H1 (cell line): ENCODE results near the gene SLC6A19. TPM values are rescaled to one million over a fixed set of nuclear protein-coding genes. Genes with fewer than 3 reads are reported as not detected.

Source experiments
- CTCF ChIA-PET: fragments of 300-600 bp; sonication (Branson Sonifier 250); formaldehyde crosslinking; loops from one replicate; lab custom pipeline; 2021; ENCODE audit not compliant: partially characterized antibody; lab: Charles Lee
- POLR2A ChIA-PET: fragments of 300-600 bp; sonication (Branson Sonifier 250); formaldehyde crosslinking; loops from one replicate; lab custom pipeline; 2021; ENCODE audit warnings: inconsistent platforms; ENCODE audit not compliant: partially characterized antibody; lab: Charles Lee
- DNase-seq, 2 experiments: peaks; one replicate each; pipeline versions ENCODE4 v3.0.0 to v3.0.0-alpha.2; 2010 to 2022; ENCODE audit warnings: low spot score in 2 of 2, low read depth in 1 of 2, mixed read lengths in 1 of 2
- FAIRE-seq: peaks from 2 replicates; lab custom pipeline; 2011; peaks lifted over from hg19 to GRCh38; lab: Jason Lieb, UNC
- H2AFZ ChIP-seq: 2 replicates; pipeline ENCODE4 v1.8.1; 2012; ENCODE audit warnings: low read length, inconsistent platforms
- H2AK5ac ChIP-seq: 2 replicates; pipeline ENCODE4 v1.6.1; 2013; ENCODE audit warnings: low read depth, low read length
- H2BK120ac ChIP-seq: replicated peaks from 2 replicates; pipeline ENCODE3; 2013; ENCODE audit warnings: low read depth, low read length, inconsistent platforms
- H2BK12ac ChIP-seq: 2 replicates; pipeline ENCODE4 v1.6.1; 2013; ENCODE audit warnings: low read depth, low read length
- H2BK15ac ChIP-seq: 2 replicates; pipeline ENCODE4 v1.6.1; 2013; ENCODE audit warnings: low read length
- H2BK20ac ChIP-seq: 2 replicates; pipeline ENCODE4 v1.6.1; 2013; ENCODE audit warnings: low read length
- H2BK5ac ChIP-seq: 2 replicates; pipeline ENCODE4 v1.6.1; 2013; ENCODE audit warnings: low read depth, low read length
- H3K14ac ChIP-seq: 2 replicates; pipeline ENCODE4 v1.6.1; 2013; ENCODE audit warnings: inconsistent platforms; ENCODE audit not compliant: insufficient read length
- H3K18ac ChIP-seq: 2 replicates; pipeline ENCODE4 v1.6.1; 2013; ENCODE audit warnings: low read length; ENCODE audit errors: extremely low read depth
- H3K23ac ChIP-seq: 2 replicates; pipeline ENCODE4 v1.6.1; 2013; ENCODE audit warnings: inconsistent platforms; ENCODE audit not compliant: insufficient read length
- H3K23me2 ChIP-seq: 2 replicates; pipeline ENCODE4 v1.6.1; 2013; ENCODE audit warnings: low read depth, low read length
- H3K27ac ChIP-seq: 2 replicates; pipeline ENCODE4 v1.6.1; 2011; ENCODE audit warnings: low read depth, low read length, inconsistent platforms
- H3K27me3 ChIP-seq, 4 experiments: replicated peaks in 1 of 4; 1 replicate in 1 of 4; 2 replicates in 3 of 4; pipeline versions ENCODE4 v1.6.1 to v1.8.1; 2011 to 2013; ENCODE audit warnings: low read length in 3 of 4, mild to moderate bottlenecking in 3 of 4, inconsistent platforms in 2 of 4, mixed read lengths in 2 of 4, moderate library complexity in 1 of 4; ENCODE audit not compliant: control insufficient read depth in 3 of 4, insufficient read depth in 3 of 4; ENCODE audit errors: extremely low read depth in 1 of 4
- H3K36me3 ChIP-seq, 4 experiments: 2 replicates each; pipeline versions ENCODE4 v1.6.1 to v1.8.1; 2011 to 2013; ENCODE audit warnings: mild to moderate bottlenecking in 4 of 4, low read length in 3 of 4, moderate library complexity in 2 of 4, control low read depth in 1 of 4, inconsistent platforms in 1 of 4; ENCODE audit not compliant: insufficient read depth in 4 of 4, control insufficient read depth in 2 of 4
- H3K4ac ChIP-seq: replicated peaks from 2 replicates; pipeline ENCODE3; 2013; ENCODE audit warnings: low read length, low read depth, mixed read lengths, inconsistent platforms; ENCODE audit not compliant: insufficient read length
- H3K4me1 ChIP-seq, 4 experiments: replicated peaks in 1 of 4; 1 replicate in 1 of 4; 2 replicates in 3 of 4; pipeline versions ENCODE4 v1.6.1 to v1.8.1; 2011 to 2013; ENCODE audit warnings: low read length in 3 of 4, inconsistent platforms in 2 of 4, mixed read lengths in 1 of 4; ENCODE audit not compliant: insufficient read depth in 4 of 4, control insufficient read depth in 3 of 4
- H3K4me2 ChIP-seq, 2 experiments: 2 replicates each; pipeline versions ENCODE4 v1.6.1 to v1.8.1; 2011 to 2013; ENCODE audit warnings: low read depth in 2 of 2, low read length in 2 of 2, control low read depth in 1 of 2, inconsistent platforms in 1 of 2, mild to moderate bottlenecking in 1 of 2; ENCODE audit not compliant: insufficient read depth in 1 of 2
- H3K4me3 ChIP-seq, 4 experiments: fragments of 200-600, 300-600 bp in 1 of 4; sonication (generic), shearing (Covaris generic), sonication (Bioruptor Twin) in 1 of 4; 2 replicates each; pipeline versions ENCODE4 v1.5.1 to v1.8.1; 2011 to 2016; ENCODE audit warnings: low read length in 4 of 4, low read depth in 3 of 4, control low read depth in 2 of 4, inconsistent platforms in 2 of 4, mild to moderate bottlenecking in 2 of 4, mixed read lengths in 1 of 4, moderate library complexity in 1 of 4; ENCODE audit not compliant: insufficient read depth in 2 of 4; ENCODE audit errors: extremely low read depth in 1 of 4
- H3K56ac ChIP-seq: replicated peaks from 2 replicates; pipeline ENCODE3; 2013; ENCODE audit warnings: low read depth, mild to moderate bottlenecking, mixed read lengths, low read length, inconsistent platforms; ENCODE audit not compliant: insufficient read length
- H3K79me1 ChIP-seq: 2 replicates; pipeline ENCODE4 v1.6.1; 2013; ENCODE audit warnings: low read depth, low read length, control low read depth
- H3K79me2 ChIP-seq, 2 experiments: 2 replicates each; pipeline versions ENCODE4 v1.6.1 to v1.8.1; 2012 to 2013; ENCODE audit warnings: low read length in 2 of 2, mild to moderate bottlenecking in 2 of 2, inconsistent platforms in 1 of 2; ENCODE audit not compliant: insufficient read depth in 2 of 2, control insufficient read depth in 1 of 2
- H3K9ac ChIP-seq, 4 experiments: replicated peaks in 1 of 4; 1 replicate in 1 of 4; 2 replicates in 3 of 4; pipeline versions ENCODE4 v1.6.1 to v1.8.1; 2011 to 2013; ENCODE audit warnings: low read depth in 3 of 4, low read length in 3 of 4, control low read depth in 2 of 4, mild to moderate bottlenecking in 2 of 4, moderate library complexity in 2 of 4, inconsistent platforms in 1 of 4; ENCODE audit errors: extremely low read depth in 1 of 4
- H3K9me3 ChIP-seq, 2 experiments: 2 replicates each; pipeline versions ENCODE4 v1.6.1 to v1.8.1; 2012 to 2013; ENCODE audit warnings: mild to moderate bottlenecking in 2 of 2, moderate library complexity in 2 of 2, control low read depth in 1 of 2, inconsistent platforms in 1 of 2, low read depth in 1 of 2, low read length in 1 of 2, mixed read lengths in 1 of 2; ENCODE audit not compliant: insufficient read depth in 2 of 2
- H4K20me1 ChIP-seq, 2 experiments: replicated peaks in 1 of 2; 2 replicates each; pipeline versions ENCODE3 to v1.8.1; 2011 to 2013; ENCODE audit warnings: inconsistent platforms in 2 of 2, low read length in 2 of 2, mild to moderate bottlenecking in 1 of 2; ENCODE audit not compliant: insufficient read depth in 2 of 2, control insufficient read depth in 1 of 2
- H4K5ac ChIP-seq: 2 replicates; pipeline ENCODE4 v1.6.1; 2013; ENCODE audit warnings: low read length, low read depth, mixed read lengths, inconsistent platforms; ENCODE audit not compliant: insufficient read length
- H4K8ac ChIP-seq: 2 replicates; pipeline ENCODE4 v1.8.0; 2013; ENCODE audit warnings: mild to moderate bottlenecking, moderate library complexity, low read length, inconsistent platforms; ENCODE audit not compliant: insufficient read depth; ENCODE audit errors: extremely low read depth
- H4K91ac ChIP-seq: replicated peaks from 2 replicates; pipeline ENCODE3; 2013; ENCODE audit warnings: low read length, mixed read lengths, inconsistent platforms; ENCODE audit not compliant: insufficient read length
- BACH1 ChIP-seq: IDR thresholded peaks from 2 replicates; pipeline ENCODE4 v1.6.1; 2012; ENCODE audit warnings: low read length, improper control_type of control experiment
- CTBP2 ChIP-seq: IDR thresholded peaks from 2 replicates; pipeline ENCODE4 v1.7.0; 2011; ENCODE audit warnings: borderline replicate concordance, mild to moderate bottlenecking, moderate library complexity, mixed read lengths, low read length; ENCODE audit not compliant: insufficient read depth, insufficient read length
- EP300 ChIP-seq, 2 experiments: IDR thresholded peaks; 1 replicate in 1 of 2; 2 replicates in 1 of 2; pipeline ENCODE4 v1.6.1; 2011 to 2012; ENCODE audit warnings: low read depth in 2 of 2, low read length in 2 of 2, mild to moderate bottlenecking in 2 of 2, borderline replicate concordance in 1 of 2, inconsistent platforms in 1 of 2, moderate library complexity in 1 of 2
- GABPA ChIP-seq: IDR thresholded peaks from 2 replicates; pipeline ENCODE4 v1.6.1; 2011; ENCODE audit warnings: mild to moderate bottlenecking, low read length, moderate library complexity, borderline replicate concordance; ENCODE audit not compliant: insufficient read depth
- JUND ChIP-seq: IDR thresholded peaks from 2 replicates; pipeline ENCODE4 v1.6.1; 2011; ENCODE audit warnings: mild to moderate bottlenecking, improper control_type of control experiment, low read length
- NANOG ChIP-seq: IDR thresholded peaks from 2 replicates; pipeline ENCODE4 v1.6.1; 2011; ENCODE audit warnings: low read length, low read depth, mild to moderate bottlenecking, inconsistent platforms; ENCODE audit not compliant: insufficient read depth, poor library complexity, severe bottlenecking
- RBBP5 ChIP-seq: IDR thresholded peaks from 2 replicates; pipeline ENCODE4 v1.7.1; 2012; ENCODE audit warnings: low read depth, mild to moderate bottlenecking, inconsistent platforms, low read length, moderate library complexity, borderline replicate concordance
- RFX5 ChIP-seq: IDR thresholded peaks from 2 replicates; pipeline ENCODE4 v1.6.1; 2011; ENCODE audit warnings: low read depth, low read length, improper control_type of control experiment, borderline replicate concordance
- TBP ChIP-seq: IDR thresholded peaks from 2 replicates; pipeline ENCODE4 v1.6.1; 2011; ENCODE audit warnings: low read depth, low read length, improper control_type of control experiment
- WGBS, 2 experiments: shearing (Covaris generic) in 1 of 2; methylation state at CpG; one replicate each; pipeline versions ENCODE4 v1.1.6 to v1.1.7; 2013 to 2015; ENCODE audit warnings: low lambda C conversion rate in 2 of 2, mixed read lengths in 2 of 2, inconsistent platforms in 1 of 2, low coverage in 1 of 2, missing lambda C conversion rate in 1 of 2; ENCODE audit not compliant: insufficient replicate concordance in 2 of 2, insufficient coverage in 1 of 2, insufficient read length in 1 of 2; ENCODE audit errors: extremely low coverage in 1 of 2, missing lambda C conversion rate in 1 of 2; 5-methylcytosine and 5-hydroxymethylcytosine counted together
- polyA plus RNA-seq, 7 experiments: library from polyadenylated mRNA; depleted of rRNA in 3 of 7; stranded (reverse) in 5 of 7; unstranded in 2 of 7; fragments of >200 nt in 5 of 7; fragments of 200-250 nt in 2 of 7; gene quantifications; 1 replicate in 5 of 7; 2 replicates in 1 of 7; 4 replicates in 1 of 7; pipeline versions ENCODE4 v1.2.1 to v1.2.3, GENCODE V29; 2011 to 2013; ENCODE audit warnings: missing spikeins in 2 of 7, mixed read lengths in 2 of 7
- total RNA-seq: library from RNA; stranded (reverse); fragmentation: NEBNext Ultra II Directional; extraction: Animal tissue kit (Norgen Biotek cat#: 25700); gene quantifications from 2 replicates; pipeline ENCODE4 v1.2.1, GENCODE V29; 2021
- TF ChIP-seq, protein P1 (sequence below): IDR thresholded peaks from 2 replicates; pipeline ENCODE4 v1.6.1; 2012; ENCODE audit warnings: inconsistent platforms

Gene SLC6A19
- total and polyA plus RNA-seq, 2 of the 8 experiments (the other 6 are each of a cell fraction or from before 2014, with no cell fraction given) = 0.02 TPM; not detected in 1

DNA sequence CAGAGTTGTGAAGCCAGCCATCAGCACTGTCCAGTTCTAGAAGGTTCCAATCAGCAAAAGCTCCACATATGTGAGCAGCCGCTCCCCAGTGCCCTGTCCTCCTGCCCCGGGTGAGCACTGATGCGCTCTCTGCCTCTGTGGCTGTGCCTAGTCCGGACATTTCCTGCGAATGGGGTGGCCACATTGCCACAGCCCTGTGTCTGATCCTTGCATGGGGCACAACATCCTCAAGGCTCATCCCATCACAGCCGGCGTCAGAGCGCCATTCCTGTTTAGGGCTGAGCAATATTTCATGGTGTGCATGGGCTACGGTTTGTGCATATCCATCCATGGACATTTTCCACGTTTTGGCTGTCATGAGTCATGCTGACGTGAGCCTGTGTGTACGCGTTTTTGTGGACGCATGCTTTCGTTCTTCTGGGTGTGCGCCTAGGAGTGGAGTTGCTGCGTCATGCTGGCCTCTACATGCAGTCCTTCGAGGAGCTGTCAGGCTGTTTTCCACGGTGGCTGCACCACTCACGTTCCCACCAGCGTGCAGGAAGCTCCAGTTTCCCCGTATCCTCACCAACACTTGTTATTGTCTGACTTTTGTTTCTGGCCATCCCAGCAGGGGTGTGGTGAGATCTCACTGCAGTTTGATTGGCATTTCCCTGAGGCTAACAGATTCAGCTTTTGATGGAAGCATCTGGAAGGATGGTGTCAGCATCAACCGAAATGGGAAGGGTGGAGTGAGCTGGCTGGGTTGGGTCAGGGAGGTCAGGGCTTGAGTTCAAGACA is 14.1 kb downstream of the SLC6A19 start:
- H4K91ac ChIP-seq = no peak overlapping the region
- H3K27me3 ChIP-seq = no peaks in the 10 kb centered on the region; a peak in 1 of 7 replicates
- no peak overlapping the region for H2AFZ ChIP-seq
- no peak overlapping the region for H3K4ac ChIP-seq
- no peak overlapping the region for H3K4me3 ChIP-seq
- no peaks in the 10 kb centered on the region for H3K79me1 ChIP-seq
- peaks cover 0 to 2% (median 0%) of the 10 kb centered on the region in 4 experiments; a peak in 2 of 7 replicates for H3K4me1 ChIP-seq
- no peak overlapping the region for H2BK120ac ChIP-seq
- H3K36me3 ChIP-seq = no peaks in the 10 kb centered on the region
- WGBS, 2 experiments = 93% methylated on average over 23 of the region's 23 CpGs; no CpG with 5 or more reads in 1 of the 2 experiments
- H2BK20ac ChIP-seq = no peak overlapping the region
- ChIA-PET POLR2A (interaction anchor here (0.6 to 0.9 kb wide), 2 partner anchors 68 to 724 kb away, joined by 3 to 4 read pairs; no protein-coding TSS in a partner anchor), CTCF (interaction anchor here (0.6 to 2.1 kb wide), 5 partner anchors 9 to 412 kb away, joined by 3 to 7 read pairs (median 4); no protein-coding TSS in a partner anchor)
- H3K9ac ChIP-seq = no peak overlapping the region
- no peak overlapping the region for H2AK5ac ChIP-seq
- H3K23ac ChIP-seq = no peak overlapping the region
- no peak overlapping the region for H3K27ac ChIP-seq
- H3K14ac ChIP-seq = no peak overlapping the region
- peaks cover 3 to 6% of the 10 kb centered on the region in 2 experiments for H4K20me1 ChIP-seq
- no peak overlapping the region for H2BK5ac ChIP-seq
- H3K79me2 ChIP-seq = no peaks in the 10 kb centered on the region
- H2BK12ac ChIP-seq = no peak overlapping the region
- H2BK15ac ChIP-seq = no peak overlapping the region
- H3K4me2 ChIP-seq = no peak overlapping the region
- no peaks in the 10 kb centered on the region for H3K23me2 ChIP-seq
- peaks cover 0 to 2% of the 10 kb centered on the region in 2 experiments; a peak in 1 of 4 replicates for H3K9me3 ChIP-seq
- no peak overlapping the region for H3K56ac ChIP-seq
- H4K5ac ChIP-seq = no peak overlapping the region
- no peak overlapping the region for H3K18ac ChIP-seq
- FAIRE-seq (no peak), DNase-seq (no peak)
- peak overlapping the region; percentile 62; the same call in 1 of the 2 replicates for H4K8ac ChIP-seq
- TF ChIP-seq EP300 (IDR thresholded peaks at IDR 0.05; ENCODE audit: borderline replicate concordance in 1 of 2, low read depth in 2 of 2, low read length in 2 of 2) (no peak), BACH1 (no peak), CTBP2 (no peak), JUND (no peak), TBP (no peak), RFX5 (no peak), GABPA (no peak), NANOG (no peak), RBBP5 (no peak)
- TF ChIP-seq, protein P1, sequence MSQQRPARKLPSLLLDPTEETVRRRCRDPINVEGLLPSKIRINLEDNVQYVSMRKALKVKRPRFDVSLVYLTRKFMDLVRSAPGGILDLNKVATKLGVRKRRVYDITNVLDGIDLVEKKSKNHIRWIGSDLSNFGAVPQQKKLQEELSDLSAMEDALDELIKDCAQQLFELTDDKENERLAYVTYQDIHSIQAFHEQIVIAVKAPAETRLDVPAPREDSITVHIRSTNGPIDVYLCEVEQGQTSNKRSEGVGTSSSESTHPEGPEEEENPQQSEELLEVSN = no peak
